Fibroblast of villous mesenchyme (primary cell): Measurements from ENCODE around the gene KRTAP1-1. TPM values are rescaled to one million over a fixed set of nuclear protein-coding genes. Genes with fewer than 3 reads are reported as not detected.

Source experiments
- DNase-seq: peaks from one replicate; pipeline ENCODE4 v3.0.0-alpha.2; 2010; ENCODE audit warnings: low read depth
- H3K4me3 ChIP-seq: 2 replicates; pipeline ENCODE4 v1.5.1; 2011; ENCODE audit warnings: low read depth, mild to moderate bottlenecking, low read length
- CTCF ChIP-seq: IDR thresholded peaks from 2 replicates; pipeline ENCODE4 v1.5.1; 2012; ENCODE audit warnings: low read depth, mild to moderate bottlenecking, low read length; ENCODE audit not compliant: insufficient read depth
- total RNA-seq: library from RNA; depleted of rRNA; stranded (reverse); fragments of >200 nt; gene quantifications from 2 replicates; pipeline ENCODE4 v1.2.3, GENCODE V29; 2012

Gene KRTAP1-1
- total RNA-seq, 1 donor, result not detected

- no peak for TF ChIP-seq CTCF
- no peak overlapping the region for H3K4me3 ChIP-seq
- no peak for DNase-seq
Observed at GRCh38 chr17:41015454-41015853, 25.8 kb downstream of the KRTAP1-1 start.

- no peak overlapping the region for H3K4me3 ChIP-seq
- DNase-seq, result peak; percentile 42
- TF ChIP-seq CTCF, result no peak
Observed at GRCh38 chr17:41013606-41014005, 27.6 kb downstream of the KRTAP1-1 start.

- no peak overlapping the region for H3K4me3 ChIP-seq
- peak; percentile 75 for DNase-seq
- no peak for TF ChIP-seq CTCF
Observed at GRCh38 chr17:41013181-41013580, 28.1 kb downstream of the KRTAP1-1 start.

- TF ChIP-seq CTCF, result no peak
- no peak overlapping the region for H3K4me3 ChIP-seq
- no peak for DNase-seq
Observed at GRCh38 chr17:41012326-41013120, 28.7 kb downstream of the KRTAP1-1 start.

- no peak overlapping the region for H3K4me3 ChIP-seq
- no peak for TF ChIP-seq CTCF
- peak; percentile 20 for DNase-seq
Observed at GRCh38 chr17:41010441-41010840, 30.8 kb downstream of the KRTAP1-1 start.

GRCh38 chr17:41009936-41010335, 31.3 kb downstream of the KRTAP1-1 start:
- TF ChIP-seq CTCF, result no peak
- H3K4me3 ChIP-seq, result no peak overlapping the region
- no peak for DNase-seq

- DNase-seq, result no peak
- H3K4me3 ChIP-seq, result no peak overlapping the region
- no peak for TF ChIP-seq CTCF
Observed at GRCh38 chr17:41009301-41009760, 31.9 kb downstream of the KRTAP1-1 start.
